GM18858 (cell line): Measurements from ENCODE around the gene ATP6AP1.

ENCODE experiments used
- ATAC-seq: cut with Tn5 transposase; IDR thresholded peaks from one replicate; pipeline ENCODE4 v1.9.1; 2021; ENCODE audit not compliant: unreplicated experiment

Gene ATP6AP1

GRCh38 chrX:154468217-154468616 is 39.7 kb downstream of the ATP6AP1 start:
- no peak for ATAC-seq

GRCh38 chrX:154469114-154469513 is 40.6 kb downstream of the ATP6AP1 start:
- no peak for ATAC-seq

DNA sequence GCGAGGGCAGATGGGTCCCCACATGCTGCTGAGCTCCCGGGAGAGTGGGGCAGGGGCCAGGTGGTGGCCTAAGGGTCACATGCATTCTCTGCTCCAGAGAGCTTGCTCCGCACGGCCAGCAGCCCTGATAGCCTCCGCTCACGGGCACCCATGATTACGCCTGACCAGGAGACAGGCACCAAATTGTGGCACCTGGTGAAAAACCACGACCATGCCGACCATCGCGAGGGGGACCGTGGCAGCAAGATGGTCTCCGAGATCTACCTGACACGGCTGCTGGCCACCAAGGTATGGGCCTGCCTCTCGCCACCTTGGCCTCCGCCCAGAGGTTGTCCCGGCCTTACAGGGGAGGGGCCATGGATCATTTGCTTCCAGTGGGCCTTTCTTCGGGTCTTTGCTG is 41.4 kb downstream of the ATP6AP1 start:
- no peak for ATAC-seq

DNA sequence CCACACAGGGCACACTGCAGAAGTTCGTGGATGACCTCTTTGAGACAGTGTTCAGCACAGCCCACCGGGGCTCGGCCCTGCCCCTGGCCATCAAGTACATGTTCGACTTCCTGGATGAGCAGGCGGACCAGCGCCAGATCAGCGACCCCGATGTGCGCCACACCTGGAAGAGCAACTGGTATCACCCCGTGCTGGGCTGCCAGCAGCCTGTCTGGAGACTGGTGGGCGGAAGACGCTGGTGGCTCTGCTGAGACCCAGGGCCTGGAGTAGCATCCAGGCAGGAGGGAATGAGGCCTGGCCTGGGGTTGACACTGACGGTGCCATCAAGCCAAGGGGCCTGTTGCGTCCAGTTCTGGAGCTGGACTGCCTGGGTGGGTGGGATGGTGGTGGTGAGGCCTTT is 42.0 kb downstream of the ATP6AP1 start:
- ATAC-seq = no peak

DNA sequence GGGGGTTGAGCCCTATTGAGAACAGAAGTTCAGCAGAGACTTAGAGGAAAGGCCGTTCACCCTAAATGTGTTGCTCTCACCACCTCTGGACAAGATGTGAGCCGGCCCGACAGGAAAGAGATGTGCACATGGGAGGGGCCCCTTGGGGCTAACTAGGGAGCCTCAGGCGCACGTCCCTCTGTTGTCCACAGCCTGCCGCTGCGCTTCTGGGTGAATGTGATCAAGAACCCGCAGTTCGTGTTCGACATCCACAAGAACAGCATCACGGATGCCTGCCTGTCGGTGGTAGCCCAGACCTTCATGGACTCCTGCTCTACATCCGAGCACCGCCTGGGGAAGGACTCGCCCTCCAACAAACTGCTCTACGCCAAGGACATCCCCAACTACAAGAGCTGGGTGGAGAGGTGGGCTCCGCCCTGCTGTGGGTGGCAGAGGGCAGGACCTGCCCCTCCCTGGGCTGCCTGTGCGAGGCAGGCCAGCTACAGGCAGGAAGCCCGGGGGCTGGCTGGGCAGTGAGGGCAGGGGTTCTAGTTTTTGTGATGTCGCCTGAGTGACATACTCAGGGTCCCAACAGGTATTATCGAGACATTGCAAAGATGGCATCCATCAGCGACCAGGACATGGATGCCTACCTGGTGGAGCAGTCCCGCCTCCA is 42.6 kb downstream of the ATP6AP1 start:
- ATAC-seq = no peak

GRCh38 chrX:154471839-154472684 is 43.6 kb downstream of the ATP6AP1 start:
- ATAC-seq = no peak

- ATAC-seq = no peak
Observed at GRCh38 chrX:154472685-154473632, 44.5 kb downstream of the ATP6AP1 start.

DNA sequence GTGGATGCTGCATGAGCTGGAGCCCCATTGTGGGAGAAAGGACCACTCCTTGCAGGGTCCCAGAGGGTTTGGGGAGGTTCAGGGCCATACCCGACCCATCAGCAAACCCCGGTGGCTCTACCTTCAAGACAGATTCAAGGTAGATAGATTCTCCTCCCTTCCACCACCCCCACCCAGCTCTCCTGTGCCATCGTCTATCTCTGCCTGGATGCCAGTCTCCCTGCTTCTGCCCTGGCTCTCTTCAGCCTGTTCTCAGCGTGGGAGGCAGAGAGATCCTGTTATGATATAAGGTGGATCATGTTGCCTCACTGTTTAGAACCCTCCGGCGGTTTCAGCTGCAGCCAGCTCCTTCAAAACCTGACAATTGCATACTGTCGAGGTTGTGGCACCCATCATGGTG is 45.2 kb downstream of the ATP6AP1 start:
- ATAC-seq = no peak

DNA sequence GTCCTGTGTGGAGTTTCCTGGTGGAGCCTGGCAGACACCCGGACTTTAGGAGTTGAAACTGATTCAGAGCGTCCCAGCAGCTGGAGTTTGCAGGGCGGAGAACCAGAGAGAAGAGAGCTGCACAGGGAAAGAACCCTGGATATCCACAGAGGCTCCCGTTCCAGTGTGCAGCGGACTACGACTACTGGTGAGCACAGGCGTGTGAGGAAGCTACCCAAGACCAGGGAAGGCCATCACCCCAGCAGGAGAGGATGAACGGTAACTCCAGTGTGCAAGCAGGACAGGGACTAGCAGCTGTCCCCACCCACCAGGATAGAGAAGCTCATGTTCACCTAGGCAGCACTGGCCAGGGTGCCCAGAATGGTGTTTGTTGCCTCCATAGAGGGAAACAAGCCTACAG is 48.3 kb downstream of the ATP6AP1 start:
- ATAC-seq = no peak

DNA sequence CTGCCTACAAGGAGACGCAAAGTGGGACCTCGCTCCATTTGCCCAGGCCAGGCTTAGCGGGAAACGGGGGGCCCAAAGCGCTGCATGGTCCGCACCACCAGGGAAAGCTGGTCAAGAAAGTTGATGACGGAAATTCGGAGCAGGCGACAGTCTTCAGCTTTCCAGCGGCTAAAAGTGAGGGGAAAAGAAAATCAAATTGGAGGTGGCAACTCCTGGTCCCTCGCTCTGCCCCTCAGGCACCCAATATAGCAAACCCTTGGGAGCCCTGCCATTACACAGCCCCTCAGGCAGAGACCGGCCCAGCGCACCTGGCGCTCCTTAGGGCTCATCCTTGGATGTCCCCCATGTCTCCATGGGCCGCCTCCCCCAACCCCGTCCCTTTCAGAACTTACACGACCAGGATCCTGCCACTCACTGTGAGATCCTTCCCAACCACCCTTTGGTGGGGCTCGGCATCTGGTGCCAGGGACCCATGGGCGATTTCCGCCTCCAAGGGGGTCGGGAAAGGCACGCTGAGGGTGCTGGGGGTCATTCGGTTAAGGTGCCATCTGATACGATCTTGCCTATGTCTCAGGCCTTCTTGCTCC is 49.5 kb downstream of the ATP6AP1 start:
- ATAC-seq = no peak

- peak; percentile 73 for ATAC-seq
Observed at GRCh38 chrX:154478728-154479622, 50.5 kb downstream of the ATP6AP1 start, which contains the start of gene LAGE3. Gene LAGE3 (minus strand): TSS chrX:154479281. CDS start chrX:154478915, 366 bp downstream.

- ATAC-seq = no peak
Observed at GRCh38 chrX:154481195-154481594, 52.7 kb downstream of the ATP6AP1 start.

GRCh38 chrX:154481911-154482601 is 53.6 kb downstream of the ATP6AP1 start:
- no peak for ATAC-seq

DNA sequence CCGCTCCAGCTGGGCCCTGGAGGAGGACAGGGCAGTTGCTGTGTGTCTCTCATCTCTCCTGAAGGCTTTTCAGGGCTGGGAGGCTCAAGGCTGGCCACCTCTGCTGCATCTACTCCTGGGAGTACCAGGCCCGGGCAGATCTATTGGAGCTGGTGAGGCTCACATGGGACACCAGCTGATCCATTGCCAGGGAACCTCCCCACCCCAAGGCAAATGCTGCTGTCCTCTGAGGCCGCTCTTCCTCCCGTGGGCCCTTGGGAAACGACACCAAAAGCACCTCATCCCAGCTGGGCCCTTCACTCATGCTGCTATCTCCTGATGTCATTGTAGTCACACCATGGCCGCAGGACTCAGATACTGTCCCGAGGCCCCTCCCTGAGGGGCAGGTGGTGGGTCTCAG is 54.3 kb downstream of the ATP6AP1 start:
- ATAC-seq = no peak

DNA sequence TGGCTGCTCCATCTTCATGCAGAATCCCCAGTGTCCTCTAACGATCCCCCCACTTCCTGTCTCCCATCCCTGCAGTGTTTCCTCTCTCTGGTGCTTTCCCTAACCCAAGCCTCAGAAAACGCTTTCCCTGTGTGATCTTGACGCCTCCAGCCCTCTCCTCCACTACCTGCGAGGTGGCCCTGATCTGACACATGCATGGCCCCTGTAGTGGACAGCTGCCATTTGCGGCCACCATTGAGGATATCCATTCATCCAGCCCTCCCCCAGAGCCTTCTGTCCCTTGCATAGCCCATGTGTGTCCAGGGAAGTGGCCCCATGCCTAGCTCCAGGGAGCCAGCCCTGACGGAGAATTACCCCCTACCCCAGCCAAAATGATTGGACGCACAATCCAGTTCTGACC is 54.8 kb downstream of the ATP6AP1 start:
- ATAC-seq = no peak

- ATAC-seq = no peak
Observed at GRCh38 chrX:154484255-154485149, 56.0 kb downstream of the ATP6AP1 start.

DNA sequence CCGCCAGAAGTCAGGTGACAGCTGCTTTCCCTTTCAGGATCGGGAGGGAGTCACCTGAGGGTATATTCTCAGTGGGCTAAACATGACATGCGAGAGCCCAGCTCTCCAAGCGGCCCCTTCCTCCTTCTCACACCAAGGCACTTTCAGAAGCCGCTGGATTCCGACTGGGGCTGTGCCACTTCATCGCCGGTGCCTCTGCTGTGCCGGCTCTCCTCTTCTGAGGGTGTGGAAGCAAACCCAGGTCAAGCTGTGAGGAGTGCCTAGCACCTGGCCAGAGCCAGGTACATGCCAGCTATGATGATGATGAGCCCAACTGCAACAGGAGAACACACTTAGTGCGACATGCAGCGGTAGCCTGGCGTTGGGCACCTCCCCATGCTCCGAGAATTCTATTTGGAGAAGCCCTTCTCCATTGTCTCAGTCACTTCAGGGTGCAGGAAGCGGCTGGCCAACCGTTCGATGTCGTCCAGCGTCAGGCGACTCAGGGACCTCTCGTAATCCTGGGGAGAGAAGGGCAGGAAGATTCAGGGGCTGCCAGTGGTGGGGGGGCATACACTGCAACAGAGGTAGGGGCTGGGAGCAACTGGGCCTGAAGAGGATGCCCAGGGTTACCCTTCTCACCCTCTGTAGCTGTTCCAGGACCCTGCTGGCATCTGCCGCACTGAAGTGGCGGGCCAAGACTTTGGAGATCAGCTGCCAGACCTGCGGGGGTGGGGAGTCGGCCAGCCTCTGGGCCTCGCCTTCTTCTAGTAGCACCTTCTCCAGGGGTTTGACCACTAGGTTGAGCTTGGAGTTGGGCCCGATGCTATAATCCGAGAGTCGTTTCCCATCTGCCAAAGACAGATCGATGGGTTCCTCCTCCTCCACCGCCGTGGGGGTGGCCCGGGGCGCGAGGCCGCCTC is 56.9 kb downstream of the ATP6AP1 start:
- no peak for ATAC-seq
